ENCODE measurements around the gene CCDC39.
A peak's percentile ranks its signal among the peaks of the same experiment; 100 is the strongest.
"Not testable (repeated sequence)": the region's sequence is repeated elsewhere in the genome, so short reads cannot be mapped to it uniquely, and the experiment has no call there.

CCDC39 gene

DNA sequence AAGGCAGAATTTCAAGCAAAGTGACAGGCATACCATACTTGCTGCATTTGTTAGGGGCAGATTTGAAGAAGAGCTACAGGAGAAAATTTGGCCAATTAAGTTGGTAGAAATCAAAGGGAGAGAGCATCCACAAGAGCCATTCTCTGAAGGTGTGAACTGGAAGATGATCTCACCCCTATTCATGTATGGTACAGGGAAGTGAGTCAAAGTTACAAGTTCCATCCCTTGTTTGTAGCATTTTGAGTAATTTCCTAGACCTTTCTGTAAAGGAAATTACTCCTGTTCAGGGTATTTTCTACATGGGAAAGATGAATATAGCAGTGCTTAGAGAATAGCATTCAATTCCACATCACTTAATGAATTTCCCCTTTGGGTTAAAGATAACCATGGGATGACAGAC lies 48.9 kb downstream of the CCDC39 start:
- DNase-seq (ENCODE audit: low read depth), result no peak
- no peak overlapping the region for H3K4me3 ChIP-seq (ENCODE audit: low read depth, low read length)

DNA sequence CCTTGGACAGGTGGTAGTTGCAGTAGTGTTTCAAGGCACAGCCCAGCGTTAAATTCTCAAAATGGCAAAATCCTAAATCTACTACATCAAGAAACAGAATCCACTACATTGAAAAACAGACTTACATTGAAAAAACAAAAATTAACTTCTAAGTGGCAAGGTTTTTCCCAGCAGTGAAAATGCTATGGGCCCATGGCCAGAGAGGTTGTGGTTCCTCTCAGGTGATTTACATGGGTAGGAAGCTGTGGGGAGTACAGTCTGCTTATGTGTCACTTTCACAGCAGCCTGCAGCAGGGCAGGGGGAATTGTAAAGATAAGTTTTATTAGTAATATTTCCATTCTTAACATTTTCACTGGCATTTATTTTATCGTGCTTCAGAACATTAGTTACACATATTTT lies 52.4 kb downstream of the CCDC39 start:
- H3K4me3 ChIP-seq (ENCODE audit: low read depth, low read length), result no peak overlapping the region

GRCh38 chr3:180624714-180625113 lies 54.6 kb downstream of the CCDC39 start:
- no peak for DNase-seq (ENCODE audit: low read depth)

More for the DNA sequence above, 52.4 kb downstream of the CCDC39 start:
- no peak for DNase-seq (ENCODE audit: low read depth)

GRCh38 chr3:180619723-180620122 lies 59.6 kb downstream of the CCDC39 start:
- no peak overlapping the region for H3K4me3 ChIP-seq (ENCODE audit: low read depth, low read length)
- no peak for DNase-seq (ENCODE audit: low read depth)

More at GRCh38 chr3:180624714-180625113, 54.6 kb downstream of the CCDC39 start:
- no peak overlapping the region for H3K4me3 ChIP-seq (ENCODE audit: low read depth, low read length)

GRCh38 chr3:180618563-180618962 lies 60.7 kb downstream of the CCDC39 start:
- DNase-seq (ENCODE audit: low read depth); H3K4me3 ChIP-seq (ENCODE audit: low read depth, low read length): not testable (repeated sequence)

- no peak overlapping the region for H3K4me3 ChIP-seq (ENCODE audit: low read depth, low read length)
These were observed 62.2 kb downstream of the CCDC39 start for GRCh38 chr3:180617049-180617448.

DNA sequence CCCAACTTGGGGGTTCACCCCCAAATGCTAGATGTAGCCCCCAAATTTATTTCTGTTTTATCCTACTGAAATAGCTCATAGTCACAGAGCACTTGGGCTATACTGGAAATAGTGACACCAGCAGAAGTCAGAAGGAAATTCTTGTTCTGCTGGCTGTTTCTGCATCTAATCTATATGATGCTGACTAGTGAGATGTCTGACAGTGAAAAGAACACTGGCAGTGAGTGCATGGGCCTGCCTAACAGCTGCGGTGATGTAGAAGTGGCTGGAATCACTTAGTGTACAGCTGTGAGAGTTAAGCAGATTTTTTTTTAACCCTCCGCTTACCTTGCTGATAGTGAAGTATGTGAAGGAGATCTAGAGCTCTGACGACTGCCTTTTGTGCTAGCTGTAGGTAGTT lies 63.3 kb downstream of the CCDC39 start:
- H3K4me3 ChIP-seq (ENCODE audit: low read depth, low read length), result no peak overlapping the region
- DNase-seq (ENCODE audit: low read depth), result no peak

More at GRCh38 chr3:180617049-180617448, 62.2 kb downstream of the CCDC39 start:
- DNase-seq (ENCODE audit: low read depth), result no peak

DNA sequence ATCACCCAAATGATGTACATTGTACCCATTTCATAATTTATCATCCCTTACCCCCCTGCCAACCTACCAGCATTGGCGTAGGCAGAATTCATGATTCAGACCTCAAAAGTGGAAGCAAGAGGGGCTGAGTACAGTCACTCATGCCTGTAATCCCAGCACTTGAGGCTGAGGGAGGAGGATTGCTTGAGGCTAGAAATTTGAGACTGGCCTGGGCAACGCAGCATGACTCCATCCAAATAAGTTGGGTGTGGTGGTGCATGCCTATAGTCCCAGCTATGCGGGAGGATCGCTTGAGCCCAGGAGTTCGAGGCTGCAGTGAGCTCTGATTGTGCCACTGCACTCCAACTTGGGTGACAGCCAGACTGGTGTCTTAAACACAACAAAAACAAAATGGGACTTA lies 66.9 kb downstream of the CCDC39 start:
- no peak for DNase-seq (ENCODE audit: low read depth)
- no peak overlapping the region for H3K4me3 ChIP-seq (ENCODE audit: low read depth, low read length)

- H3K4me3 ChIP-seq (ENCODE audit: low read depth, low read length), result no peak overlapping the region
- DNase-seq (ENCODE audit: low read depth), result no peak
These were observed 68.3 kb downstream of the CCDC39 start for GRCh38 chr3:180611006-180611405.

DNA sequence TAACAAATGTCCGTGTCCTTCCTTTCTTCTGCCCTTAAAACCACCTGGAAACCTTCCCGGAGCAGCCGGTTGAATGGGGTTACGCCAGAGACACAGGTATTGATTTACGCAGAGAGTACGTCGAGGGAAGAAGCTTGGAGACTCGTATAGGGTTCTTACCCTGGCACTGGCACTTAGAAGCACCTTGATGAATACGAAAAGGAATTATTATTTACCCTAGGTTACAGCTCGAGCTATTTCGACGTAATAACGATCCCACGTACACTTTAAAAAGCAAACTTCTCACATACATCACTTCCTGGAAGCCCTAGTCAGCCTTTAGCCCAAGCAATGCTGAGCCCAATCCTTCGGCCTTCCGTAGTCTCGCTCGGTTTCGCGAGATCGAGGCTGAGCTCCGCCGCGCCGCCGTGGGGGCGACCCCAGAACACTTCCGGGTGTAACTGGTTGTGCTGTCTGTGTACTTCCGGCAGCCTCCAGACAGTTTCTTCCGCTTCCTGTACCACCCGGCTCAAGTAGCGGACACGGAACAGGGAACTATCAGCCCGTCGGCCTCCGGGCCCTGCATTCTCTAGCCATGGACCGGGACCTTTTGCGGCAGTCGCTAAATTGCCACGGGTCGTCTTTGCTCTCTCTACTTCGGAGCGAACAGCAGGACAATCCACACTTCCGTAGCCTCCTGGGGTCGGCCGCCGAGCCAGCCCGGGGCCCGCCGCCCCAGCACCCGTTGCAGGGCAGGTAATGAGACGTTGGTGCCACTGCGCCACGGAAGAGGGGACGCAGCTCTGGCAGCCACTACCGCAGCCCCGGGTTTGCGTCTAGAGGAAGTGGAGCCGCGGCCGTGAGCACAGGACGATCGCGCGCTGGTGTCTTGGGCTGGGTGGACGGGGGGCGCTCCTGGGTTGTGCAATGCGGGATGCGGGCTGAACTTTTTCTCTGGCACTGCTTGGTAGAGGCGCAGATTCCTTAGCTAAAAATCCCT lies 77.3 kb downstream of the CCDC39 start, which contains the start of gene TTC14:
Gene TTC14, plus strand, starts transcription at position 476 of the 979 bp plus-strand sequence. Its CDS starts 99 bp downstream, at position 575.
- DNase-seq (ENCODE audit: low read depth), result peak; percentile 87

DNA sequence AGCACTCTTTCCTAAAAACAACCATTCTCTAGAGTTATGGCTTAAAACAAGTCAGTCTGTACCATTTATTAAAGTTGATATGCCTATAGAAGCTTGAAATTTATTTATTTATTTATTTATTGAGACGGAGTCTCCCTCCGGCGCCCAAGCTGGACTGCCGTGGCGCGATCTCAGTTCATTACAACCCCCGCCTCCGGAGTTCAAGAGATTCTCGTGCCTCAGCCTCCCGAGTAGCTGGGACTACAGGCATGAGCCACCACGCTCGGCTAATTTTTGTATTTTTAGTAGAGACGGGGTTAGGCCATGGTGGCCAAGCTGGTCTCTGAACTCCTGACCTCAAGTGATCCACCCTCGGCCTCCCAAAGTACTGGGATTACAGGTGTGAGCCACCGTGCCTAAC lies 78.8 kb downstream of the CCDC39 start:
- no peak overlapping the region for H3K4me3 ChIP-seq (ENCODE audit: low read depth, low read length)
- DNase-seq (ENCODE audit: low read depth), result no peak

More for the DNA sequence above, 77.3 kb downstream of the CCDC39 start, which contains the start of gene TTC14:
- peak within 1 kb of the TSS; percentile 91 for H3K4me3 ChIP-seq (ENCODE audit: low read depth, low read length)

DNA sequence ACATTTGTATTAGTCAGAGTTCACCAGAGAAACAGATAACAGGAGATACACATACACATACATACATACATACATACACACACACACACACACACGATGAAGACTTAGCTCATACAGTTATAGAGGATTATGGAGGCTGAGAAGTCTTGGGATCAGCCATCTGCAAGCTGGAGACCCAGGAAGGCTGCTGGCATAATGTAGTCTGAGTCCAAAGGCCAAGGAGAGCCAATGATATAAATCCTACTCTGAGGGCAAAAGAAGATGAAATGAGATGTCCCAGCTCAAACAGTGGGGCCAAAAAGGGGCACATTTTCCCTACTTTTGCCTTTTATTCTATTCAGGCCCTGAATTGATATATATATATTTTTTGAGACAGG lies 83.7 kb downstream of the CCDC39 start:
- DNase-seq (ENCODE audit: low read depth), result no peak

DNA sequence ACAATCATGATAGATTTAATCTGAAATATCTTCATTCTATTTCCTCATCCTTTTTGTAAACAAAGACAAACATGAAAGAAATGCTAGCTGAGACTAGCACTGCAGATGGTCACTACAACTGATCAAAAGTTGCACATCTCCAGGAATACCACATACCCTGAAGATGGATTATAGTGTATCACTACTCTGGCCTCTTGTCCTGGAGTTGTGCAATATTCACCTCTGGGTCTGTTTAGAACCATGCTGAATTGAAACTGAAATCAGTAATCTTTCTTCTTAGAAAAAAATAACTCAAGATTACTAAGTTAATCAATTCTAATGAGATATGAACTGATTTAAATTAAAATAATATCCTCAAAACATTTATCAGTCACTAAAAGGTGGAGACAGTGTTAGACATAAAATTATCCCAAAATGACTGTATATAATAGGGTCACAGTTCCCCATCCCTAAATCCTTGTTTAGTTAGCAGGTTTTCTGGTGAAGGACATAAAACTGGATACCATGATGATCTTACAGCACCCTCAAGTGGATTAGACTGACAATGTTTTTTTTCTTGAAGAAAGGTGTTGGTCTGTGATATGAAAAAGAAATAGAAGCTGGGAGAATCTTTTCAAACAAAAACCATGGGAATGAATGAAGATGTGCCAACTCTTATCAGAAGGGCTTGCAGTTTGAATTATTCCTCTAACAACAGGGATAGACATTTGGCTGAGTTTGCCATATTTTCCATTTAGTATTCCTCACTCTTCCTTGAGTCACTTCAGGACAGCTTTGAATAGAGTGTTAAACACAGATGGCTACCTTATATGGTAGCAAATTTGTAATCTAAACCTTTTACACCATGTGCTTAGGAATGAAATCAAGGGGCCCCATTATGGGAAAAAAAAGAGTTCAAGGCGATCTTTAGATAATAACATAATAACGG lies 84.4 kb downstream of the CCDC39 start:
- no peak for DNase-seq (ENCODE audit: low read depth)
- H3K4me3 ChIP-seq (ENCODE audit: low read depth, low read length), result no peak overlapping the region

More for the DNA sequence above, 83.7 kb downstream of the CCDC39 start:
- no peak overlapping the region for H3K4me3 ChIP-seq (ENCODE audit: low read depth, low read length)

DNA sequence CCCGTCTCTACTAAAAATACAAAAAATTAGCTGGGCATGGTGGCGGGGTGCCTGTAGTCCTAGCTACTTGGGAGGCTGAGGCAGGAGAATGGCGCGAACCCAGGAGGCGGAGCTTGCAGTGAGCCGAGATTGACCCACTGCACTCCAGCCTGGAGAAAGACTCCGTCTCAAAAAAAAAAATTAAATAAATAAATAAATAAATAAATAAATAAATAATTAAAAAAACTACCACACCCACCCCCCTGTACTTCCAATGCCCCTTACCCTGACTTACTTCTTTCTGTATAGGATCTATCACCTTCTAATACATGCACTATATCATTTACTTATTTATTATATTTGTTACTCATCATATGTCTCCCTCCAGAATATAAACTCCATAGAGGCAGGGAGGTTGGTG lies 85.7 kb downstream of the CCDC39 start:
- DNase-seq (ENCODE audit: low read depth); H3K4me3 ChIP-seq (ENCODE audit: low read depth, low read length): not testable (repeated sequence)

- H3K4me3 ChIP-seq (ENCODE audit: low read depth, low read length), result no peak overlapping the region
- DNase-seq (ENCODE audit: low read depth), result no peak
These were observed 88.9 kb downstream of the CCDC39 start for GRCh38 chr3:180590396-180590795.

DNA sequence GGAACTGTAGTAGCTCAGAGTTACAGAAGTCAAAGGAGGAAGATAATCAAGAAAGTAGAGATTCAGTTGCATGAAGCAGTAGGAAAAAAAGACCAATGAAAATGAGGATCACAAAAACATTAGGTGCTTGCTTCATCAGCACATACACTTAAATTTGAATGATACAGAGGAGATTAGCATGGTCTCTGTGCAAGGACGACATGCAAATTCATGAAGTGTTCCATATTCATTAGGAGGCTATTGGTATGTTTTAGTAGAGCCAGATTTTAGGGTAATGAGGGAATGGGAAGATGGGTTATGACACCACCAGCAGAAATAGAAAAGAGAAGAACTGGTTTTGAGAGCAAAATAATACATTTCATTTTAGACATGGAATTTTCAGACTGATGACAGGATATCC lies 98.4 kb downstream of the CCDC39 start:
- no peak for DNase-seq (ENCODE audit: low read depth)
- no peak overlapping the region for H3K4me3 ChIP-seq (ENCODE audit: low read depth, low read length)

GRCh38 chr3:180575571-180575970 lies 103.7 kb downstream of the CCDC39 start:
- no peak for DNase-seq (ENCODE audit: low read depth)
- no peak overlapping the region for H3K4me3 ChIP-seq (ENCODE audit: low read depth, low read length)

DNA sequence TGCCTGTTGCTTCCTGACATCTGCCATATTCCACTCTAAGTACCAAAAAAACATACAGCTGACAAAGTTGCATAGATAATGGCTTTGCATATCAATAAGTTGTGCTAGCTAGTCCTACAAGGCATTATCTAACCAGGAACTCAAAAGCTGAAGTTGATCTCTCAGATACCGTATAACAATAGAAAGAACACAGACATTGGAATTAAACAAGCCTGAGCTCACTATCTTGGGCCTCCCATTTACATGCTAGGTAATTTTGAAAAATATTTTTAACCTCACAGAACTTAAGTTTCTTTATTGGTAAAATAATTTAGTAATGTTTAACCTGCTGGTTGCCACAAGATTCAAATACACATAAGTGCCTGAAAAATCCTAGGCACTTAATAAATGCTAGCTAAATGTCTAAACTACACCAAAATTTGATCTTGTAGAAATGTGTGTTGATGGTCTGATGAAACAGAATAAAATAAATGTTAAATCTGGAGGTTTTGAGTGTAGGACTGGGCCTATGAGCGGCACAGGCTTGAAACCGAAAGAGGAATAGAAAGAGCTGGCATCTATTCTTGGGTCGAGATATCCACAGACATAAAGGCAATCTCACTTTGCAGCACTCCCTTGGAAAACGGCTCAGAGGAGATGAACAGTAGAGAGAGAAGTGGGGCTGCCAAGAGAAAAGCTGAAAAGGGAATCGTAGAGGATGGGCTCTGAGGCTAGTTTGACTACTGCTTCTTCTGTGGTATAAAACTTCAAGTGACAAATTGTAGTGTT lies 107.3 kb downstream of the CCDC39 start:
- no peak for DNase-seq (ENCODE audit: low read depth)
- H3K4me3 ChIP-seq (ENCODE audit: low read depth, low read length), result no peak overlapping the region

- no peak overlapping the region for H3K4me3 ChIP-seq (ENCODE audit: low read depth, low read length)
- DNase-seq (ENCODE audit: low read depth), result no peak
These were observed 109.1 kb downstream of the CCDC39 start for GRCh38 chr3:180570238-180570637.
